CD4-positive, alpha-beta T cell treated with Interleukin-4 for 4 hours (primary cell): Measurements from ENCODE around the gene CSRNP3.

Experiments
- DNase-seq: peaks from one replicate; pipeline ENCODE4 v3.0.0-alpha.2; 2020

CSRNP3 gene

GRCh38 chr2:165692906-165693305 lies 223.4 kb downstream of the CSRNP3 start:
- DNase-seq = no peak

- DNase-seq = no peak
These were observed 224.3 kb downstream of the CSRNP3 start for GRCh38 chr2:165693838-165694237.

- DNase-seq = no peak
These were observed 228.4 kb downstream of the CSRNP3 start for GRCh38 chr2:165697748-165698443.

- DNase-seq = no peak
These were observed 229.0 kb downstream of the CSRNP3 start for GRCh38 chr2:165698444-165698884.

- no peak for DNase-seq
These were observed 230.4 kb downstream of the CSRNP3 start for GRCh38 chr2:165699946-165700345.

GRCh38 chr2:165700531-165700930 lies 231.0 kb downstream of the CSRNP3 start:
- no peak for DNase-seq

- DNase-seq = no peak
These were observed 231.6 kb downstream of the CSRNP3 start for GRCh38 chr2:165701147-165701546.

- no peak for DNase-seq
These were observed 237.5 kb downstream of the CSRNP3 start for GRCh38 chr2:165706960-165707487.

GRCh38 chr2:165716091-165716490 lies 246.6 kb downstream of the CSRNP3 start:
- no peak for DNase-seq

- DNase-seq = no peak
These were observed 249.2 kb downstream of the CSRNP3 start for GRCh38 chr2:165718610-165719210.

- DNase-seq = no peak
These were observed 251.0 kb downstream of the CSRNP3 start for GRCh38 chr2:165720511-165720910.

- no peak for DNase-seq
These were observed 255.9 kb downstream of the CSRNP3 start for GRCh38 chr2:165725421-165725820.
